ENCODE measurements around the gene GAS7.

GAS7 gene

GRCh38 chr17:10048629-10049350 lies 149.6 kb downstream of the GAS7 start:
- no peak for TF ChIP-seq POLR2A (IDR thresholded peaks at IDR 0.05; ENCODE audit: low read length)
- TF ChIP-seq GATA1 (IDR thresholded peaks at IDR 0.05; ENCODE audit: low read depth, low read length), result no peak
- DNase-seq, result no peak

GRCh38 chr17:10046786-10047785 lies 151.3 kb downstream of the GAS7 start:
- TF ChIP-seq GATA1 (IDR thresholded peaks at IDR 0.05; ENCODE audit: low read depth, low read length) (no peak), POLR2A (IDR thresholded peaks at IDR 0.05; ENCODE audit: low read length) (no peak)
- DNase-seq, result no peak

GRCh38 chr17:10045871-10046658 lies 152.3 kb downstream of the GAS7 start:
- no peak for DNase-seq
- TF ChIP-seq POLR2A (IDR thresholded peaks at IDR 0.05; ENCODE audit: low read length) (no peak), GATA1 (IDR thresholded peaks at IDR 0.05; ENCODE audit: low read depth, low read length) (no peak)

GRCh38 chr17:10042589-10043244 lies 155.7 kb downstream of the GAS7 start:
- no peak for DNase-seq
- no peak for TF ChIP-seq POLR2A (IDR thresholded peaks at IDR 0.05; ENCODE audit: low read length)
- no peak for TF ChIP-seq GATA1 (IDR thresholded peaks at IDR 0.05; ENCODE audit: low read depth, low read length)

GRCh38 chr17:10041916-10042588 lies 156.4 kb downstream of the GAS7 start:
- TF ChIP-seq GATA1 (IDR thresholded peaks at IDR 0.05; ENCODE audit: low read depth, low read length) (no peak), POLR2A (IDR thresholded peaks at IDR 0.05; ENCODE audit: low read length) (no peak)
- no peak for DNase-seq

GRCh38 chr17:10041287-10041612 lies 157.2 kb downstream of the GAS7 start:
- DNase-seq, result no peak
- TF ChIP-seq GATA1 (IDR thresholded peaks at IDR 0.05; ENCODE audit: low read depth, low read length), result no peak
- no peak for TF ChIP-seq POLR2A (IDR thresholded peaks at IDR 0.05; ENCODE audit: low read length)

GRCh38 chr17:10036511-10037061 lies 161.8 kb downstream of the GAS7 start:
- TF ChIP-seq GATA1 (IDR thresholded peaks at IDR 0.05; ENCODE audit: low read depth, low read length), result no peak
- no peak for TF ChIP-seq POLR2A (IDR thresholded peaks at IDR 0.05; ENCODE audit: low read length)
- DNase-seq, result no peak

- DNase-seq, result no peak
- no peak for TF ChIP-seq GATA1 (IDR thresholded peaks at IDR 0.05; ENCODE audit: low read depth, low read length)
- no peak for TF ChIP-seq POLR2A (IDR thresholded peaks at IDR 0.05; ENCODE audit: low read length)
Measured at GRCh38 chr17:10035885-10036284, 162.5 kb downstream of the GAS7 start.

- TF ChIP-seq GATA1 (IDR thresholded peaks at IDR 0.05; ENCODE audit: low read depth, low read length) (no peak), POLR2A (IDR thresholded peaks at IDR 0.05; ENCODE audit: low read length) (no peak)
- DNase-seq, result no peak
Measured at GRCh38 chr17:10034719-10035475, 163.5 kb downstream of the GAS7 start.

- DNase-seq, result no peak
- TF ChIP-seq GATA1 (IDR thresholded peaks at IDR 0.05; ENCODE audit: low read depth, low read length) (no peak), POLR2A (IDR thresholded peaks at IDR 0.05; ENCODE audit: low read length) (no peak)
Measured at GRCh38 chr17:10033959-10034358, 164.4 kb downstream of the GAS7 start.

GRCh38 chr17:10033449-10033848 lies 165.0 kb downstream of the GAS7 start:
- no peak for TF ChIP-seq POLR2A (IDR thresholded peaks at IDR 0.05; ENCODE audit: low read length)
- no peak for TF ChIP-seq GATA1 (IDR thresholded peaks at IDR 0.05; ENCODE audit: low read depth, low read length)
- no peak for DNase-seq
